Activated CD4-positive, alpha-beta T cell treated with anti-CD3 and anti-CD28 coated beads for 1 hour (primary cell): ENCODE data around the gene PGRMC2.
"Not testable (repeated sequence)": the region's sequence is repeated elsewhere in the genome, so short reads cannot be mapped to it uniquely, and the experiment has no call there.

Experiments
- DNase-seq: peaks from one replicate; pipeline ENCODE4 v3.0.0-alpha.2; 2020

Gene PGRMC2

DNA sequence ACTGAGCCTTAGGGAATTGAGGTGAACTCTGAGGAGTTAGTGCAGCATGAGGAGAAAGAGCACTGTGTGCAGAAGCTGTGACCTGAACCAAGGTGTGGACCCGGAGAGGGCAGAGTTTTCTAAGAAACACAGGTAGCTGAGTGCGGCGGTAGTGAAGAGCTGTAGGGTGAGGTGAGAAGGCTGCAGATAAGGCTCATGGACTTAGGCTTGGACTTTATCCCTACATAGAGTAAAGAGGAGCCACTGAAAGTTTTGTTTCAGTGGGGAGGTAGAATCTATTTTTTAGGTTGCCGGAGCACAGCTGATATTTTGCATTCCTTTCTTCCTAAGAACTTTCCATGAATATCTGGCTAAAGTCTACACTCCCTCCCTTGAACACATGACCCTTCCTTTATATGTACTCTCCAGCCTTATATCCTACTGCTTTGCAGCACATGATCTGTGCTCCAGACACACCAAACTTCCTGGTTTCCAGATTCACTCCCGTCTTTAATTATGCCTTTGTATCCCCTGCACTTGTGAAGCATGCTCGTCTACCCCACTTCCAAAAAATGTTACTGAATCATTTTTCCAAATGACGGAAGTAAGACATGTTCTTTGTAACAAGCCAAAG, 10.6 kb upstream of the PGRMC2 start:
- DNase-seq = no peak

DNA sequence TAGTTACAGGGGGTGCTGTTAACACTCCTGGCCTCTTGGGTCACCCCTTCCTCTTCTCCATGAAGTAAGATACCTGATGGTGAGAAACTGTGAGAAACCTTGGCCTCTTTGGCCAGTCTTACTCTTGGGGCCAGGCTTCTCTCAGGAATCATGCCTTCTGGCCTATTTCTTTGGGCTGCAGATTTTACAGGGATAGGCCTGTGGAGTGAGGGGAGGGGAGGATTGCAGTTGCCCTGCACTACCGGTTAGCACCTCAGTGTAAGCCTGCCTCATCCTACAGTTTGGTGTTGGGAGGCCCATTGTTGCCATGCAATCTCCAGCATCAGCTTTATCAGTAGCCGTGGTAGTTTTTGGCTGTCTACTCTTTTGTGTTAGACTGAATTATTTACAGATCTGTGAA, 7.6 kb upstream of the PGRMC2 start:
- DNase-seq = no peak

DNA sequence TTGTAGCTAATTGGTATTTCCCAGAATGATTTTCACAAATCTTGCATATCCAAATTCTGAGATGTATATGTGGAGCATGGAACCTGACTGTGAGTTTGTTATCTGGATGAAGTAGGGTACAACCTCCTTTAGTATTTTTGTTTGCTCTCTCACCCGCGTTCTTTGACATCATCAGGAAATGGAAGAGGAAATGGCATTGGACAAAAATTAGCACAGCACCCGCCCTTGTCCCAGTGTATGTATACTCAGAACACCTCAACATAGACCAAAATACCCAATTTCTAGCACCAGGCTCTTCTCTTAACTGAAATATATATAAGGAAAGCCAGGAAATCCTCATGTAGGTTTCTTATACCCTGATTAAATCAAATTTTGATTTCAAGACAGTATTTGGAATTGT, 6.9 kb upstream of the PGRMC2 start:
- no peak for DNase-seq

DNA sequence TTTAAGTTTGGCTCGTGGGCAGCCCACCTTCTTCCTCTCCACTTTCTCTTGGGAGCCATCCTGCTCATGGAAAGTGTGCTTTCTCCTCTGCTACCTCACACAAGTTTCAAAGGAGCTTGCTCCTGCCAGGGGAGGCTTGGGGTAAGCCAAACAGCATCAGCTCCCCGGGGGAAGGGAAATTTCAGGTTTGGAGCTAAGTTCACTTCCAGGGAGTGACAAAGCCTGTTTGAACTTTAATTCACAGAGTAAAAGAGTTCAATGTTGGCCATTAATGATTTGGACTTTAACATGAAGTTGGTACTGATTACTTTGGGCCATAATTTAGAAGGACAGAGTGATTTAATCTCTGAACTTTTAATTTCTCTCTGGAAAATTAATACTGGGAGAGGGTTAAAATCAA, 4.7 kb upstream of the PGRMC2 start:
- DNase-seq = no peak

DNA sequence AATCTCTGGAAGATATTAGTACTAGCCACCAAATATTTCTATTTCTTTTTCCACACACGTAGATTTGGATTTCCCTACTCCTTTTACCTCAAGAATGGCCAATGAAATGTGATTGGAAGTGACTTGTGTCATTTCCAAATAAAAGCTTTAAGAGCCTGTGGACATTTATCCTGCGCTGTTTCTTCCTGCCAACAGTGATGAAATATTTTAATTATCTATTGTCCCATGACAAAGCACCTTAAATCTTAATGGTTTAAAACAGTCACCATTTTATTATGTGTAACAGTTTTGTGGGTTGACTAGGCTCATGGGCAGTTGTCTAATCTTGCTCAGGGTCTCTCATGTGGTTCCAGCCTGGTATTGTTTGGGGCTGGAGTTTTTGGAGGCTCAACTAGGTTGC, 3.5 kb upstream of the PGRMC2 start:
- no peak for DNase-seq

DNA sequence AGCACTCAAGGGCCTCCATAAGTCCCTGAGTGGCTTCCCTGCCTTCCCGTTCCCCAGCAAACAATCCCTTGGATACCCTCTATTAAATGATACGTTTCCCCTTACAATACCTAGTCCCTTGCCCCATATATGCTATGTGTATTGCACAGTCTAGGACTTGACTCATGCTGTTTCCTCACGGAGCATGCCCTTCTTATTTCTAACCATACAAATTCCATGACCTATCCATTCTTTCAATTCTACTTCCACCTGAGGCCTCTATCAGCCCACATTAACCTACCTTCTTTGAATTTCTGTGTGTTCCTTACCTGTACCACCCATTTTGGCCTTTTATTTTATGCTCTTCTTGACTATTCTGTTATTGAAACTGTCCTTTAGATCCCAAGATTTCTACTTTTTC, 2.9 kb upstream of the PGRMC2 start:
- DNase-seq = no peak

DNA sequence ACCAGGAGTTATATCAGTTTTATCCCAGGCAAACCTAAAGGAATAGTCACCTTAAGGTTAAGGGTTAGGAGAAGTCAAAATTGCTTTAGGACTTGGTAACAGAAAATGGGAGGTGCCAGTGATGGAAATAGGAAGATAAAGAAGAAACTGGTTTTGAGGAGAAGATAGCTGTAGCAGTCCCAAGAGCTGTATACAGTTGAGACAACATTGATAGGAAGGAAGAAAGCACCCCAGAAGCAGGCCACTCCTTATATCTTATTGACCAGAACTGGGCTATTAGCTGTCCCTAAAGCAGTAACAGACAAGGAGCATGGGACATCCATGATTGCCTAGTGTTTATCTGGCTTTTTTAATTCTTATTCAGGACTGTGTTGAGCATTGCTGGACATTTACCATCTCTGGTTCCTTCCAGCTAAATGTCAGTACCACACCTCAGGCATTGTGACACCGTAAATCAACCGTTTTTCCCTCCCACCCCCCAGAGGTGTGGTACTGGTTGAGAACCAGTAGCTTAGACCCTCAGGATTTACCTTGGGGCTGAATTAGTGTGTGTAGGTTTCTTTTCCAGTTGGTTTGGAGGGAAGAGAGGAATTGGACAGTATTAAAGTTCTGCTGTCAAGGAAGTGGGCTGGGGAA, 2.0 kb upstream of the PGRMC2 start:
- DNase-seq = no peak

DNA sequence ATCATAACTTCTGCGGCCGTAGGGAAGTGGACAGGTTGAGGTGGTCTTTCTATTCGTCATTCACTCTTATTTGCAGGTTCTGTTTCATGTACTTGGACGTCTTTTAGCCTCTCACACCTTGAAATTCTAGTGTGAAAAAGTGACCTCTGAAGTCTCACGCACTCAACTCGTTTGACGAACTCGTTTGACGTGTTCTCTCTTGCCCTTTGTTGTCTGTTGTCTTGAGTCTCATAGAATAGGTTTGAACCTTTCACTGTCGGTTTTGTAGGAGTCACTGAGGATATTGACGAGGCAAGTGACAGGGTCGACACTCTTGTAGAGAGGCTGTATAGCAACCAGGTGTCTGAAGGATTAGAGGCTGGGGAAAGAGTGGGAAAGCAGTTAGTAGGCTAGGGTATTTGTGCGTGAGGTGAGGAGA, 1.1 kb upstream of the PGRMC2 start:
- no peak for DNase-seq

DNA sequence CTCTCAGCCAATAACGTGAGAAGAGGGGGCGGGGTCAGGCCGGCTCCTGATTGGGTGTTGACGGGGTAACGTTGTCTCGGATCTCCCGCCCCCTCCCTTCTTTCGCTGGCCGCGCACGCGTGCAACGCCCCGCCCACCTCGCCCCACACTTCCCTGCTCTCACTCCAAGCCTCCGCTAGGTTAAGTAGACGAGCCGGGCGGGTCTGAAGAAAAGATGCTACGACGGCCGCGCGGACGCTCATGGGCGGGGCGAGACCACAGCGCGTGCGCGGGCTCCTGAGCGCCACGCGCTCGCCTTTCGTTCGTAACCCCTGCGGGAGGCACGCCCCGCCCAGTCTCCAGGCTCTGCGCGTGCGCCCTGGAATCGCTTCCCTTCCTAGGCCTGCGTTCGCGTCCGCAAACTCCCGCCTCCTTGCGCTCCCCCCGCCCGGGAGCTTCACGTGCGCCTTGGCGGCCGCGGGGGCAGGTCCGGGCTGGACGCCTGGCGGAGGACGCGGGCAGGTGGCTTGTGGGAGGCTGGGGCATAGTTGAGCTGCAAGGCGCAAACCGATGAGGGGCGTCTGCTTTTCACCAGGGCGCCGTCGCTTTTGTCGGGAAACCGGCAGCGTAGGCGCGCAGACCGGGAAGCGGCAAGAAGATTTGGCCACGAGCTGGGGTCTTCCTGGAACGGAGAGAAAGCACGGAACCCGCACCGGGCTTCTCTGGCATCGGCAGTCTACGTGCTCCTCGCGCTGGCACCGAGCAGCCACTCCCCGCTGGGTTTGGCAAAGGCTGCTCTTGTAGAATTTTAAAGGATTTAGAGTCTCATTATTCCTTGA, 467 bp upstream of the PGRMC2 start:
- peak; percentile 99 for DNase-seq

DNA sequence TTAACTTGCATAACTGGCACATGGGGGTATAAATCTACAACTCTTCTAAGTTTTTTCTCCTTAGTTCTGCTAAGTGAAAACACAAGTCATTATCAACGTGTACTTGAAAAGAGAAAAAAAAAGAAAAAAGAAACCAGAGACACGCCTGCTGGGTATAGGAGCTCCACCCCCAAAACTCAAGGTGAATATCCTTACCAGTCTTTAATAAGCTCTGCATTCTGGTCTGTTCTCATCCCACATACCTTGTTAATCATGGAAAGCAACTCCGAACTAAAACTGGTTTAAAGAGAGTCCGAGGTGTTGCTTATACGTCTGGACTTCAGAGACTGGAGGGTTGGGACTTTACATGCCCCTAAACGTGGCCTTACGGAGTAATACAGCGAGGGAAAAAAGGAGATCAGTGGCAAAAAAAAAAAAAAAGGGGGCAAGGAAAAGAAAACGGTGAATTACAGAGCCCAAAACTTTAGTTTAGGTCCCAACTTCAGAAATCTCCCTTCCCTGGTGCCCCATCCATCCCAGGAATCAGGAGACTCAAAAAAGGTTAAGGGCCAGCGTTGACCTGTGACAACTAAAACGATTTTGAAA, 1.0 kb downstream of the PGRMC2 start:
- no peak for DNase-seq

DNA sequence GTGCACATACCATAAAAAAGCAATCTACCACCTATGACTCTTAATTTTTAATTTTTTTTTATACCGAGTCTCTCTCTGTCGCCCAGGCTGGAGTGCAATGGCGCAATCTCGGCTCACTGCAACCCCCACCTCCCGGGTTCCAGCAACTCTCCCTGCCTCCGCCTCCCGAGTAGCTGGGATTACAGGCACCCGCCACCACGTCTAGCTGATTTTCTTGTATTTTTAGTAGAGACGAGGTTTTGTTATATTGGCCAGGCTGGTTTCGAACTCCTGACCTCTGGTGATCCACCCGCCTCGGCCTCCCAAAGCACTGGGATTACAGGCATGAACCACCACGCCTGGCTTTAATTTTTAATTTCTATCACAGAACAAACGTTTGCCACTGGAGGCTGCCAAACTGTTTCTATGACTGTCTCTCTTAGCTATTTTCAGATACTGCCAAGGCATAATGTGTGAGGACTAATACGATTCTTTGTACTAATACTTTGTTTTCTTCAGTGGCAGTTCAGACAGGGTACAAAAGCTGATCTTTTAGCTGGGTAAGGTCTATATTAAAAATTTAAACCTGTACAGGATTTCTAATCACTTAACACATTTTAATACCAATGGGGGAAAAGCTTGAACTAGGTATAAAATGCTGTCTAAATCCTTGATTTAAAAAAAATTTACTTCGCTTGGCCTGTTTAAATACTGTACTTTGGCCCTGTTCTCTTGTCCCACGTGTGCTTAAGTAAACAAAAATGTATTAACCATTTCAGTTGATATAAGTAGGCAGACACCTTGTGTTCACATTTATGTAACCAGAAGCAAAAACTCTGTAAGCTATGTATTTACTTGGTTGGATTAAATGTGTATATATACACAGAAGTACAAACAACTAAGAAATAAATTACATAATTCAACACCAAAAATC, 2.3 kb downstream of the PGRMC2 start:
- no peak for DNase-seq

DNA sequence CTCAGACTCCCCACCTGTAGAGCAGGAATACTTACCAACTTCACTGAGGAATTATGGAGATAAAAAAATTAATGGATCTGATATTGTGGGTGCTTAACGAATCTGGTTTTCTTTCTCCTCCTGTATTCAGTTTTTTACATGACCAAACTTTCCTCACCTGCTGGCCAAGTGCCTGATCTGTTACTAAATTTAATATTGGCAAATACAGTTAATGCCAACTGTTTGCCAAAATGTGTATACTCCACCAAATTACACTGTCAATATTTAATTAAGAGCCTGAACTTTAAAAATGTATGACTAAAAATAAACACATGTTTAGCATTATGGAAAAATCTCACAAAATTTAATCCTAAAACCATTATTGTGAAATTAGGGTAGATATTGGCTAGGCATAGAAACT, 3.3 kb downstream of the PGRMC2 start:
- no peak for DNase-seq

DNA sequence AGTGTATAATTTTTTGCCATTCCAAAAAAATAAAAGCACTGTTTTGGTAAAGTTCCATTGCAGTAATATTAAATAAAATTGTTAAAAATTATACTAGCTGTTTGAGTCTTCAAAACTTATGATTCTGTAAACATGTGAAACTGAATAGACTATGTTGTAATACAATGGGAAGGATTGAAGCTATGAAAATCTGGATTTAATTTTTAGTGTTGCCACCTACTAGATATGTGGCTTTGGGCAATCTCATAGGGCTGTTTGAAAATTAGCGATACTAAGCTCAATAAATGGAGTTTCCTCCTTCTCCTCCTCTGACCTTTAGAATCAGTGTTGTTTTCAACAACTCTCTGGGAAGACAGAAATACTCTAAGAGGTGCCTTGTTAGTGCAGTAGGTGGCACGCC, 4.5 kb downstream of the PGRMC2 start:
- DNase-seq = no peak

DNA sequence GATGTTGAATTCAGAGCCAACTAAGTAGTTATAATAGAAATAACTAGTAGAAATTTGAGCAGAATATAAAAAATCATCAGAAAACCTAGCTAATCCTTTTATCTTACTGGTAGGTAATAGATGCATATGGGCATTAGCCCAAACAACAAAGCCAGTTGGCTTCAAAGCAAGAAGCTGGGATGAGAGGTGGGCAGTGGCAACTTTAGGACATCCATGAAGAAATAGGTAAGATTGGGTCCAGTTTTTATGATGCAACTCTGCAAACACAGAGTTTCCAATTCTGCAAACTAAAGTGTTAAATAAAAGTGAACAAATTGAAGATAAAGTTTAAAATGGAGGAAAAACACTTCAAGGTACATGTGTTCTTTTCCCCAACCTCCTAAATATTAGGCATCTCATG, 5.1 kb downstream of the PGRMC2 start:
- no peak for DNase-seq

DNA sequence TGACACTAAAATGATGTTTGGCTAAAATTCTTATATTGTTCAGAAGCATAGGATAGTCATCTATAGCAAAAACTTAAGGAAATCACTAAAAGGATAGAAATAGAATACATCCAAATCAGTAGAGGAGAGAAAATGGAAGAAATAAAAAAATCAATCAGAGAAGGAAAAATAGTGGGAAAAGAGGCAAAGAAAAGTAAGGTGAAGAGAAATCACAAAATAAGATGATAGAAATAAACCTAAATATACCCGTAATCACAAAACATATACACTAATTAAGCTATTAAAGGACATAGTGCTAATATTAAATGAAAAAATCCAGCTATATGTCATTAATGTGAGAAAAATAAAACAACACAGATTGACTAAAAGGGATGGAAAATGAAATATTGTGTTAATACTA, 6.3 kb downstream of the PGRMC2 start:
- DNase-seq = no peak

DNA sequence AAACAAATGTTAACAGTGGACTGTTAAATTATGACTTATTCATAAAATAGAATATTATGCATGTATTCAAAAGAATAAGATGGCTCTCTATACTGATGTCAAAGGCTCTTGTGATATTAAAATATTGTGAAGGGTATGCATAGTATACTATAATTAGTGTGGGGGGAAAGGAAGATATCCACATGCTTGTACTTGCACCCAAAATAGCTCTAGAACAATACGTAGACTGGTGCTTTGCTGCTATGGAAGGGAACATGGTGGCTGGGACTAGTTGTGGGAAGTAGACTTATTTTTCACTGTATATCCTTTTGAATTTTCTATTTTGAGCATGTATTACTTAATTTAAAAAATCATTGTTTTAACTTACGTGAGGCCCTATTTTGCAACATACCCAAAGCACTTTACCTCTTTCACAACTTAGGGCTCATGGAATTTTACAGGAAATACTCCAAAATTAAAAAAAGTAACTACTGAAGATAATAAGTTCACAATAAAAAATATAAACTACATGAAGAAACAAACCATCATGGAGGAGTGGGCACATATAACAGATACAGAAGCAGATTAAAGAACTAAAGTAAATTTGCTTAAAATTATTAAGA, 7.9 kb downstream of the PGRMC2 start:
- no peak for DNase-seq

DNA sequence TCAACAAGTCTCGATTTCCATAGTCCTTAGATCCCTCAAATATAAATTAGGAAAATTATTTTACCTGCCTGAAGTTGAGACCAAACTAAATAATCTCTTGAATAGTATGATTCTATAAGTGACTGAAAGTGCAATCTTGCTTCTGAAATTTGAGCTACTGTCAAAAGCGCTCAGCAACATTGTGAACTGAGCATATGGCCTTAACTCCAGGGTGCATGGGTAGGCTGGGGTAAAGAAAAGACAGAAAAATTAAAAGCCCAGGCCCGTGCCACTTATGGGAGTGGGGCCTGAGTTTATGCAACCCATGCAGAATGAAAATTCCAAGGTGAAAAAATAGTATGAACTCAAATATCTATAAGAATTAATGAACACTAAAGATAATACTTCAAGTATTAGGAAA, 9.8 kb downstream of the PGRMC2 start:
- DNase-seq = no peak

DNA sequence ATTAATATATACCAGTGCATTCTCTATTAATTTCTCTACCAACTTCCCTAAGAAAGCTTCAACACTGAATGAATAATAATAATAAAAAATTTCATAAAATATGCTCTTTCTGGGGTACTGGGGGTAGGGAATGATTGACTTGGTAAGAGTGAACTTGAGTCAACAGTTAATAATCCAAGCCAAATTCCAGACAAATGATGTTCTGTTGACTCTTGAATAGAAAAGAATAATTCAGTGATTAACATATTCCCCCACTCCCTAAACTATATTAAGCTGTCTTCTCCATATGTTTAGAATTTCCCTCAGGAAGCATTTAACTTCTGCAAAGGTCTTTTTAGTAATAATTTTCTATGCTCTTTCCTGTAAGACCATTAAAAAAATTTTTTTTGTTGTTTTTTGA, 12.3 kb downstream of the PGRMC2 start:
- DNase-seq = no peak

DNA sequence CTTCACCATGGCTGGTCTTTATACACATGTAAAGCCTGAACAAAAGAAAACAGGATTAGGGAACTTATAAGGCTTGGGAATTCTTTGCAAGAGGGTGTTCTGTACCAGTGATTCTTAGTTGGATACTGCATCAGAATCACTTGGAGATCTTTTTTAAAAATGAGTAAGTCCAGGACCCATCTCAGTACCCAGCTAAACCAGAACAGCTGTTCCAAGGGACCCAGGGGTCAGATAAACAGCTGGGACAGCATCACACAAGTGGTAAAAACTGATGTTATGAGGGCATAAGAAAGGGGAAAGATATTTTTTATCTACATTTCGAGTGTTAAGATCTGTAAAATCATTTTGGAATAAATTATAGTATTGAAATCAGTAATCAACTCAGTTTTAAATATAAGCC, 16.1 kb downstream of the PGRMC2 start:
- no peak for DNase-seq

DNA sequence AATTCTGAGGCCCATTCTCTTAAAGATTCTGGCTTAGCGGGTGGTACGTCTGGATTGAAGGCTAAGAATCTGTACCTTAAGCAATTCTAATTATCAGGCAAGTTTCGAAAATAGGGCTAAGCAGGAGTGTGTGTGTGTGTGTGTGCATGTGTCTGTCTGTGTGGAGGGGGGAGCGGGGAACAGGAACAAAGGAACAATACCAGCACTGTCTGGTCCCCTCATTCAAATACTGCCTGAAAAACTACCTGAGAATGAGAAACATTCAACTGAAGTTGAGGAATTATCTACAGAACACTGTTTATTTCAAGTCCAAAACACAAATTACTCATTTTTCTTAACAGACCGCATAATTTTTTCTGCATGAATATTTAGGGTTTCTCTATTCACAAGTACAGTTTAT, 18.6 kb downstream of the PGRMC2 start:
- no peak for DNase-seq

DNA sequence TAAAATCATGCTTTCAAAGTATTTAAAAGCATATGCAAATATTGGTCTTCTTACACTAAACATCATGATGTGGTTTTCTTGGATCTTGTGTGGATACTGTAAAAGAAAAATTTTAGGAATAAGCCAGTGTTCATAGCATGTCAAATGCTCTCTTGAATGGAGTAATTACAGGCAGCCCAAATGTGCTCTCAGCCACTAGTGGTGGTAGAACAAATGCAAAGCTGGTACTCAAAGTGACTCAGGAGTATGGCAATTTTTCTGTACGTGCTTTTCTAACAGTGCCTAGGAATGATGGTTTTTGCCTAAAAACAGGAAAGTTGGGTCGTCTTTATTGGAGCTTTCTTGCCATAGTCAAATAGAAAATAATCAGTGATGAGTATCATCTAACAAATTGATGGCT, 19.9 kb downstream of the PGRMC2 start:
- no peak for DNase-seq

DNA sequence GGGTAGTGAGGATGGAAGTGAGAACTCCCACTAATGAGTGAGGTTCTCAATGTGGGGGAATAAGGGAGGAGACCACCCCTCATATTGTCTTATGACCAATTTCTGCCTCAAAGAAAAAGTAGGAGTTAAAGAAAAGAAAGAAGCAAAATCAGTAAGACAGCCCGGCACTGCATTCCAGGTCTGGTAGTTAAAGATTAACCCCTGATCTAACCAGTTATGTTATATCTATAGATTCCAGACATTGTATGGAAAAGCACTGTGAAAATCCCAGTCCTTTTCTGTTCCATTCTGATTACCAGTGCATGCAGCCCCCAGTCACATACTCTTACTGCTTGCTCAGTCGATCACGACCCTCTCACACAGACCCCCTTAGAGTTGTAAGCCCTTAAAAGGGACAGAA, 20.4 kb downstream of the PGRMC2 start:
- not testable (repeated sequence) for DNase-seq
